ENCODE measurements around the gene NOL4L.
"Not testable (repeated sequence)": the region's sequence is repeated elsewhere in the genome, so short reads cannot be mapped to it uniquely, and the experiment has no call there.

NOL4L gene

DNA sequence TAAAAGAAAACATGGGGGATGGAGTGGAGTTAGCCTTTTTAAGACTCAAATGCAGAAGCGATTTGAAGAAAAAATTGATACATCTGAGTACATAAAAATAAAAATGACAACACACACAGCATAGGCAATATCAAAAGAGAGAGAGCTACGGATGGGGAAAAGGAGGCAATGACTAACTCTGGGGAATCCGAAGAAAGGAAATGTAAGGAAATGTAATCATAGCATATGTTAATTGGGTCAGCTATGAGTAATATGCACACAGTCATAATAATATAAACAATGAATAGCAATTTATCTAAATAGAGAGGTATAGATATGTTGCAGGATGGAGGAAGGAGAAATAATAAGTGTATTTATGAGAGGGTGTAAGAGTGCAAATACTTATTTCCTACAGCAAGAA lies 83.4 kb downstream of the NOL4L start:
- no peak for DNase-seq

DNA sequence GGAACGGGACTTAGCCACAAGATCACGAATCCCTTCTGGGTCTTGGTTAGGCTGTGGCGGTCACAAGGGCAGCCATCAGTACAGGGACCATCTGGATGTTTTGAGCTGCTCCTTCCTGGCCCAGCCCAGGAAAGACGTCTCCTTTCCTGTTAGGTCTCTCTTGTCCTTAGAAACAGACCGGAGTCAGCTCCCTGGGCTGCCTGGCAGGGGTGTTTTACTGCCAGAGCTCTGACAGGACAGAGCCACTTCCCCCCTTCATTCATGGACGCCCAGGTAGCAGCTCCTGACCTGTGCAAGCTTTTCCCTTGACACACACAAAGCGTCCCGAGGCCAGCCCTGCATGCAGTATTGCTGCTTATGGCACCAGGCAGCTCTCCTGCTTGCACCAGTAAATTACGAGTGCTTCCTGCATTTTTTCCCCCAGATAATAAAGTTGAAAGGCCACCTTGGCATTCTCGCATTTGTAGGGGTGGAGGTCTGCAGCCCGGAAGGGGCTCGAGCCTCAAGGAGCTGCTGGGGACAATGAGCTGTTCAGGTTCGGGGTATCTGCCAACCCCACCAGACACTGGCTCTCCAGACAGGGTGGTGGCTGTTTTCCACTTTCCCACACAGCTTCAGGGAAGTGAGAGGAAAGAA lies 87.4 kb downstream of the NOL4L start:
- no peak for DNase-seq

DNA sequence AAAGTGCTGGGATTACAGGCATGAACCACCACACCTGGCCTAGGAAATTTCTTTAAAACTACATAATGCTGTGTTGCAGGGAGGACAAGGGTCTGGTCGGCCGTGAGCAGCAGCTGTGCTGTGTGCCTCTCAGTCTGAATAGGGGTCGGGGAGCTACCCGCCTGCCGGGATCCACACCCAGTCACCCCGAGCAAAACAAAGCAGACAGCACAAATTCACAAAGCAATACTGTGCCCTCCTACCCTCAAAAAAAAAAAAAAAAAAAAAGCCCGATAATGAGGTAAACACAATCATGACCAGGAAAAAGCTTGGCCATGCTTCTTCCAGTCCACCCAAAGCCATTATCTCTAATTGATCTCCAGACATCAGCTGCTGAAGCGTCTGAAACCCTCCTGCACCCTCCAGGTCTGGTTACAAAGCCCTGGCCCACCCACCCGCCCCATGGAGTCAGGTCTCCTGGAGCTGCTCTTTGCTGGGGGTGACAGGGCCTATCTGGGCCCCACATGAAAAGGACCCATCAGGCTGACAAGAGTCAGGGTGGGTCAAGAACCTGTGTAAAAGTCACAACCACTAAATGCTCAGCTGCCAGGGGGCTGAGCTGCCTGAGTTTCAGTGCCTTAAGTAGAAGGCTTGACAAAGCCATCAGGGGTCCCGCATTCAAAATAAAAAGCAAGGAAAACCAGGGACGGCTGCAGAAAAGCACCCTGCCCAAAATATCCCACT lies 88.2 kb downstream of the NOL4L start:
- DNase-seq = no peak

DNA sequence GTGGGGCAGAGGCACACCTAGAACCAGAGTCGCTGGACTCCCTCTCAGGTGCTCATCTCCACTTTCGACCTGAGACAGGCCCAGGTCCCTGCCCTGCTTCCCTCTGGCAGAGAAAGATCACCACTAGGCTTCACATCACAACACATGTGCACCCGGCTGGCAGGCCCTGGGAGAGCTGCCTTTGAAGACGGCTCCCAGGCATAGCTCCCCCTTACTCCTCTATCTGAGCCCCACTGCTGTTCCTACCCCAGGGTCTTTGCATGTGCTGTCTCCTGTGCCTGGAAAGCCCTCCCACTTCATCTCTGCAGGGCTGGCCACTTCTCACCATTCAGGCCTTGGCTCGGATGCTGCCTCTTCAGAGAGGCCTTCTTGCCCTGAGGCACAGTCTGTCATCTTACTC lies 89.2 kb downstream of the NOL4L start:
- no peak for DNase-seq

DNA sequence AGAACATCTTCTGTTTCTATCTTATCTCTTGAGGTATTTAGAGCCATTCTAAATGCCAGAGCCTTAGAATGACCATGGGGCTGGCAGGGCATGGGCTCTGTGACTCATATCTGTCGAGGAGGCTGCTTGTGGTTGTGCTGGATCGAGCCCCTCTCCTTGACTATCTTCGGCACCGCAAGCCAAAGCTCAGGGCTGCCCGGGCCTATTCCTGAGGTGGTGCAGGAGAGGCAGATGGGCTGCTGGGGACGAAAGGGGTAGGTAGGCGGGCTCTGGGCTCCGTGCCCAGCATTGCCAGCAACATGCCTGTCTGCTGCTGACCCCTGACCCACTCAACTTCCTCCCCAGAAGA lies 89.9 kb downstream of the NOL4L start:
- no peak for DNase-seq

DNA sequence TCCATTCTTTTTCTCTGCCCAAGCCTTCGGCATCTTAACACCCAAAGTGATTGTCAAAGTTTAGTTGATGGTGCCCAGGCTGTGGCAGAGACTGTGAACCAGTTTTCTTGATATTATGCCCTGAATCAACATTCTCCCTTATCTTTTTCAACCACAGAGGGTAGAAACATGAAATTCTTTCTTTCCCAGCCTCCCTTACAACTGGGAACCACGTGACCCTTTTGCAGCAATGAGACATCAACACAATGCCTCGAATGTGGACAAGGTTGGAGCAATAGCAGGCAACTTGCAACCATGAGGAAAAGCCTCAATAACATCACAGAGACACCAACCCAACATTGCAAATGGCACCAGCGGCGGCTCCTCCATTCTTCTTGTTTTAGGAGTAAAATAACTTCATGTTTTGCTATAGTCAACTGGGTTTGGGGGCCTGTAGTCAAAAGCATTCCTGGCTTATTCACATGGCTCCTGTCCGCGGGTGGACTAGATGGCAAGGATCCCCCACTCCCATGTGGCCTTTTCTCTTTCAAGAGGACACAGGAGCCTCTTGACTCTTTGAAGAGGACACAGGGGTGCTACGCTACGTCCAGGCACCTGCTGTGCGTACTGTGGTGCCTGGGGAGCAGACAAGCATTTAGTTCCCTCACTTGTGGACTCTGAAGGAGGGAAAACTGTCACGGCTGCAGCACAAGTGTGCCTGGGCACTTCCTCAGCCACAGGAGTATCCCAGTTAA lies 90.5 kb downstream of the NOL4L start:
- no peak for DNase-seq

DNA sequence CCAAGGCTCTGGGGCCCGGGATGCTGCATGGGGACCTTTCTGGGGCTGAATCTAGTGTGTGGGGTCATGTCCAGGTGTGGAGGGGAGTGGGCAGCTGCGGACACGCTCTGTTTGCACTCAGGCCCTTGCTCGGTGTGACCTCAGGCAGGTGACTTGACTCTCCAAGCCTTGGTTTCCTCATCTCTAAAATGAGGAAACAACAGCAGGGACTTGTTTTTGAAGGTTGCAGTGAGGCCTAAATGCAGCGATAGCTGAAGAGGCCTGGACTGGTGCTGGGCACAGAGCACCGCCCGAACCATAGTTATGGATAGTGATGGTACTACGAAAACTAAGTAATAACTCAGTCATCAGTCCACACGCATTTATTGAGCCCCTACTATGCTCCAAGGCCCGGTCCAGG lies 91.8 kb downstream of the NOL4L start:
- DNase-seq = no peak

DNA sequence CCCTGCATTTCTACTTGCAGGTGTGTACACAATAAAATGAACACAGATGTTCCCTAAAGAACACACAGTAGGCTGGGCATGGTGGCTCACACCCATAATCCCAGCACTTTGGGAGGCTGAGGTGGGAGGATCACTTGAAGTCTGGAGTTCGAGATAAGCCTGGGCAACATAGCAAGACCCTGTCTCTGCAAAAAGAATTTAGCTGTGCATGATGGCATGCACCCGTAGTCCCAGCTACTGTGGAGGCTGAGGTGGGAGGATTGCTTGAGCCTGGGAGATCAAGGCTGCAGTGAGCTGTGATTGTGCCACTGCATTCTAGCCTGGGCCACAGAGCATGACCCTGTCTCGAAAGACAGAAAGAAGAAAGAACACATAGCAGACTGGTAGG lies 93.4 kb downstream of the NOL4L start:
- not testable (repeated sequence) for DNase-seq

DNA sequence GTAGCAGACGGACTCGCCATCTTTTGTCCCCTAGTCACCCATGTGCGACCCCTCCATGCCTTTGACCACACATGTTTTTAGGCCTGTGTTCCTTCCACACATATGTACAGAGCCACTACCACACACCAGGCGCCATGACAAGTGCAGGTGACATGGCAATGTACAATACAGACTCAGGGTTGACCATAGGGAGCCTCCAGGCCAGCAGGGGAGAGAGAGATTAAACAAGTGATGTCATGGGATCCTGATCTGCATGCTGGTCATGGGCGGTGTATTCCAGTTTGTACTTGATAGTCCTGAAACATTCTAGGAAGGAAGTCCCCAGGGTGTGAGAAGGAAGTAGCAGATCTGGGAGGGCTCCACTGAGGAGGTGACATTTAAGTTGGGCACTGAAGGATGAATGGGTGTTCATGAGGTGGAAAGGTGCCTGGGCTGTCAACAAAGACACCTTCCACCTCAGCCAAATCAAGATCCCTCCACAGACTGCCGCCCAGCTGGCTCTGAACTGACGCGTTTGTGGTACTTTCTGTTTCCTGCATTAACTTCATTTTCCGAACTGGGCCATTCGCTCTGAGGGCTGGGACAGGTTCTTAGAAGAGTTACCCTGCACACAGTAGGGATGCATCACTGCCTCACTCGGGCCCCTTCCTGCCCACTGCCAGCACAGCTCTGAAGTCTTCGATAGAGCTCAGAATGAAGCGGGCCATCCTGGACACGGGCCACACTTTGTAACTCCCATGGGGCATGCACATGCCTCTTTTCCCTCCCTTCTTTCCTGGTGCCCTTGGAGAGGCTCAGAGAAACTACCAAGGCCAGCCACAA lies 94.0 kb downstream of the NOL4L start:
- DNase-seq = no peak

DNA sequence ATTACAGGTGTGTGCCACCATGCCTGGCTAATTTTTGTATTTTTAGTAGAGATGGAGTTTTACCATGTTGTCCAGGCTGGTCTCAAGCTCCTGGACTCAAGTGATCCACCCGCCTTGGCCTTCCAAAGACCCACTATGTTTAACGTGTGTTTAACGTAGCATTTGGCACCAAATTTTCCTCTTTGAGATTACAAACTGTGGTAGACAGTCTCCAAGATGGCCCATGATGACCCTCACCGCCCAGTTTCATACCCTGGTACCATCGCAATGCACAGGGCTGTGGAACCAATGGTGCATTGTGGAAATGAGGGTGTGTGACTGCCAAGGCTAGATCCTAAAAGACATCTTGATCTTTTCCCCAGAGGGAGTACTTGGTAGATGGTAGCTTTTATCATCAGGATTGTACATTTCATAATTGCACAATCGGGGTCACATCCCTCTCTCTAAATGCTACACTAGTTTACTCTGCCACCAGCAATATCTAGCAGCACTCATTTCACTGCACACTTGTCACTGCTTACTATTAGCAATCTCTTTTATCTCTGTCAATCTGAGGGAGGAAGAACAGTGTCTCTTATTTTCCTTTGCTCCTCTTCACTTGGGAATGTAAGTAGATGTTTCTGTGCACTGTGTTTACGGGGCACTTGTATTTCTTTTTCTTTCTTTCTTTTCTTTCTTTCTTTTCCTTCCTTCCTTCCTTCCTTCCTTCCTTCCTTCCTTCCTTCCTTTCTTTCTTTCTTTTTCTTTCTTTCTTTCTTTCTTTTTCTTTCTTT lies 96.9 kb downstream of the NOL4L start:
- no peak for DNase-seq

DNA sequence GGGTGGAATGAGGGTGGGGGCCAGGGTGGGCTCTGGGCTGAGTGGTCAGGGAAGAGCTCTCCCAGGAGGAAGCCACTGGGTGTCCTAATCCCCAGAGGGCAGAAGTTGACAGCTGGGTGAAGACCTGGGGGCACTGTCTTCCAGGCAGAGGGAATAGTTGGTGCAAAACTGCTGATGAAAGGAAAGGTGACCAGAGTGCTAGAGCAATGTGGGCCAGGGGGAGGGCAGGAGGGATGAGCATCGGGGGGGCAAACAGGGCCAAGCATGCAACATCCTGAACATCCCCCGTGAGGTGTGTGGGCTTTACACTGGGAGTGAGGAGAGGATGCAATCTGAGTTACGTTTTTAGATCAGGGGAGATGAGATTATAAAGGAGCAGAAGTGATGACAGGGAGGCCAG lies 97.8 kb downstream of the NOL4L start:
- DNase-seq = no peak

DNA sequence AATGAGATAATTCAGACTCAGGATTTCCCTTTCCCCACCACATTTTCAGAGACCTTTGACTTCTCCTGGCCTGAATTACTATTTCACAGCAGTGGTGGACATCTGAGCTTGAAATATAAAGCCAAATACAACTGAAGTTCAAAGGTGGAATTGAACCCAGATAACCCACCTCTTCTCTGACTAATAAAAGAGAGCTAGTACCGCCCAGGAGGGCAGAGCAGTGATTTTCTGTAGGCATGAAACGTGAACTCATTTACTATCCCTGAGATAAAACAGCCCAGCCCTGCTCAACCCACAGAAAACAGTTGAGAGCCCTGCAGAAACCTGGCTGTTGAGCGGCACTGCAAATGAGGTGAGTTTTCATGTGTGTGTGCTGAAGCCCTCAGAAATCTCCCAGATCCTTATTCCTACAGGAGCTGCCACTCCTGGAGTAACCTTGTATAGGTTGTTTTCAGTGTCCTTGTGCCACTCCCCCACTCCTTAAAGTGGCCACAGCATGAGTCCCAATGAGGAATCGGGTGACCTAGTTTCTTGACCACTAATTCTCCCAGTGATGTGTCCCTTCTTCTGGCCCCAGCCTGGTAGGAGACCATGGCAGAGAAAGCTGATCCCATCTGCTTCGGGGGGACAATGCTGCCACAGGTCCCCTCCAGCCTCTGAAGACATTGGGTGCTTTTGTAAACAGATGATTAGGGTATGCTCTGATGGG lies 99.2 kb downstream of the NOL4L start:
- DNase-seq = no peak

DNA sequence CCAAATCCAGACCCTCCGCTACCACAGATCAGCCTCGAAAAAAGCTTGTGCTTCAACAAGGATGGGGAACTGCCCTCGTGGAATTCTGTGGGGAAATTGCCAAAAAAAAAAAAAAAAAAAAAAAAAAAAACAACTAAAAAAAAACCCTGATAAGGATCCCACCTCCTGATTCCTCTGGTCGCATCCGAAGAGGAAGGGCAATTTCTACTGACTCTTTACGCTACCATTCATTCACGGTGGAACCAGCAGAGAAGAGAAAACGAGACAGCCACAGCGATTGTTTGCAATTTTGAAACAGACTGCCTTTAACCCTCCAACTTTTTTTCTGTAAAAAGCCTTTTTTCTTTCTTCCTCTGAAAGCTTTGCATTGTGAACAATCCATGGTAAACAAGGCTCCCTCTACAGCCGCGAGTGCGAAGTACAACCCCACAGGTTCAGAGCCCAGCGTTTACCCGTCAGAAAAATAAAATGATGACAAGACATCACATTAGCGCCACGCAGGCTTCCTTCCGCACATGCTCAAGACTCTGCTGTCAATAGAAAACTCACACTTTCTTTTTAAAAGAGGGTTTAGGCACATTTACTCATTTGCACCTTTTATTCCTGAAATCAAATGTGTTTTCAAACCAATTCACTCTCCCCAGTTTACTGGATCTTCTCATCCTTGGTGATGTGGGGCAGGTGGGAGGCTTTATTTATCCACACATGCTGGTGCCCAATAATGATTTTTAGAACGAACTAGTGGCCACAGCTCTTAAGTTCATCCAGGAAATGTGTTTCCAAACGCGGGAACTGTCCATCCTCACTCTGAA lies 100.0 kb downstream of the NOL4L start:
- DNase-seq = peak; percentile 71

DNA sequence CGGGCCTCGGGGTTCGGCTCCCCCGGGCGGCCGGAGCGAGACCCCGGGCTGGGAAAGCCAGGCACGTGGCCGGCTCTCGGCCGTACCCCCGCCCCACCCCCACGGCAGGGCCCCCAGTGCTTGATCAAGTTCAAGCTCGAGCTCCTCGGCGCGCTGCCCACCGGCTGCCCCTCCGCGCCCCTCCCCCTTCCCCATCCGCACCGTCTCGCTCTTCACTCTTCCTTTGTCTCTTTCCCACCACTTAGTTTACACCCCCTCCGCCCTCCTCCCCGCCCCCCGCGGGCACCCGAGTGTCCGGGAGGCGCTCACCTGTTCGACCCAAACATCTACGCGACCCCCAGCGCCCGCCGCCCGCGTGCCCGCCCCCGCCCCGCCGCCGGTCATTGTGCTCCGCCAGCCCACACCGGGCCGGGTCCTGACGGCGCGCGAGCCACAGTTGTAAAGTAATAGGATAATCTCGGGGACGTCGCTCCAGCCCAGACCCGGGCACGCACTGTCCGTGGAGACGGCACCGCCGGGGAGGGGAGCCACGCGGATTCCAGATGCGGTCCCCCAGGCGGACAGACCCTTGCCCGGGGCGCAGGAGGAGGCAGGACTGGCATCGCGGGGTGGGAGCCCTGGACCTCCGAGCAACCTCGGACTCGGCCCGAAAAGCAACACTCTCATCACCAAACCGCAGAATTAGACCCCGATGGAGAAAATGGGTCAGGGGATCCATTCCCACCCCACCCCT lies 100.7 kb downstream of the NOL4L start:
- DNase-seq = peak; percentile 33

DNA sequence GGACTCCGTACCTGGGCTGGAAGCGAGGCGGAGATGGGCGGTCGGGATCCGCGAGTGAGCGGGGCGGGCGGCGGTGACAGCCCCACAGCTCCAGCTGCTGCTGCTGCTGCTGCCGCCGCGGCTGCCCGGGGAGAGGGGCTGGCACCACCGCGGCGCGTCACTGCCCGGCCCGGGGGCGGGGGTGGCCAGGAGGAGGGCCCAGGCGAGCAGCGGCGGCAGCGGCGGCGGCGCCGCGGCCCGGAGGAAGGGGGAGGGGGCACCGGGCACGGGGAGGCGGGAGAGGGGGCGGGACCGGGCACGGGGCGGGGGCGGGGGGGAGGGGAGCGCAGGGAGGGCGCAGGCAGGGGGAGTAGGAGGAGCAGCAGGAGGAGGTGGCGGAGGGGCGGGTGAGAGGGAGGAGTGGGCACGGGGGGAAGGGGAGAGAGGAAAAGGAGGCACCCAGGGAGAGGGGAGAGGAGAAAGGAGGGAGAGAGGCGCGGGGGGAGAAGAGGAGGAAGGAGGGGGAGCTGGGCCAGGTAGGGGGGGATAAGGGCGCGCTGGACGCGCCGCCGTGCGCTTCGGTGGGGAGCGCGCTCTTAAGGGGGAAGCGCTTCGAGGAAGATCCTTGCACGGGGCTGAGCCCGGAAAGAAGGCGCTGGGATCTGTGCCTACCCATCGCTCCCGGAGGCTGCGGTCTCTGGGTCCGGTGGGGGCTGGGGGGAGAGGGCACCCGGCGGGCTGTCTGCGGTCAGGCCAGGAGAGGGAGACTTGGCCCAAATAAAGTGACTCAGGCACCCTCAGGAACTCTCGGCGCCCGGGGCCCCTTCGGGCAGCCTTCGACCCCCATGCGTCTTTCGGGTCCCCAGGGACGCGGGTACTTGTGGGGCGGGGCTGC lies 101.5 kb downstream of the NOL4L start:
- DNase-seq = peak; percentile 60

DNA sequence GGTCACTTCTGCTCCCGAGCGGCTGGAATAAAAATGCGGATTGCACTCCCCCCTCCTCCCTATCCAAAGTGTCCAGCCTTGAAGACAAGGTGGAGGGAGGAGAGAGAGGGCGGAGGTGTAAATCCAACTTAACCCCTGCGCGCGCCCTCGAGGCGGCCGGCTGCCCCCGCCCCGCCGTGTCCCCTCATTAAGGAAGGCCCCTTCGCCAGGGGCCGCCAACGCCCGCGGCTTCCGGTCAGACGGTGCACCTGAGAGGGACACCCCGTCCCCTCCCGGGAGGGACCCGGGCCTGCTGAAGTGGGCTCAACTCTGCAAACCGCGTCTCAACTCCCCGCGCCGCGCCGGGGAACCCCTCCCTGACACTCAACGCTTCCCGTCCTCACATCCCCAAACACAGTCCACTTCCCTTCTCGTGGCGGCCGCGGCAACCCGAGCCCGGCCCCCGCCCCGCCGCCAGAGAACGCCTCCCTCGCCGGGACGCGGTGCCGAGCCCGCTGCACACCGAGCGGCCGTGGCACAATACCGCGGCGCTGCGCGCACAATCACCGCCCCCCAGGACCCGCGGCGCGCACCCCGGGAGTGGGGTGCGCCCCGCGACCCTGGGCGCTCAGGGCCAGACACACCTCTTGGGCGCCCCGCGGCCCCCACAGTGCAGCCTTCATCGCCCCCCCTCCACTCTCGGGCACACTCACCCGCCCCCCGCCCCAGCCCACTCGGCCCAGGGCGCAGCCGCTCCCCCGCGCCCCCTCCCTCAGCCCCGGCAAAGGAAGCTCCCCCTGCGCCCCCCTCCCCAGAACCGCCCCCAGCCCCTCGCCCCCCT lies 102.5 kb downstream of the NOL4L start:
- DNase-seq = peak; percentile 20

DNA sequence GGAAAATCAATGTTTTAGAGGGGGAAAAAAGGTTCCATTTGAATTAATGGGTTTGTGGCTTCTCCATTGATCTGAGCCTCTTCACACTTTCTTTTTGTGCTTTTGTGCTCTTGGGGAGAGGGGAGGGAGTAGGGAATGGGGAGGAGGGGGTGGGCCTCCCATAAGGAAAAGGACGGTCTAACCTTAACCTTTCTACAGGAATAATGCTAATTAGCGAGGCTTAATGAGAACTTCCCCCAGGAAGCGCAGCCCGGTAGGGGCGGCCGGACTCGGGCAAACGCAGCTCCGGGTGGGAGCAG lies 103.0 kb downstream of the NOL4L start:
- DNase-seq = no peak

DNA sequence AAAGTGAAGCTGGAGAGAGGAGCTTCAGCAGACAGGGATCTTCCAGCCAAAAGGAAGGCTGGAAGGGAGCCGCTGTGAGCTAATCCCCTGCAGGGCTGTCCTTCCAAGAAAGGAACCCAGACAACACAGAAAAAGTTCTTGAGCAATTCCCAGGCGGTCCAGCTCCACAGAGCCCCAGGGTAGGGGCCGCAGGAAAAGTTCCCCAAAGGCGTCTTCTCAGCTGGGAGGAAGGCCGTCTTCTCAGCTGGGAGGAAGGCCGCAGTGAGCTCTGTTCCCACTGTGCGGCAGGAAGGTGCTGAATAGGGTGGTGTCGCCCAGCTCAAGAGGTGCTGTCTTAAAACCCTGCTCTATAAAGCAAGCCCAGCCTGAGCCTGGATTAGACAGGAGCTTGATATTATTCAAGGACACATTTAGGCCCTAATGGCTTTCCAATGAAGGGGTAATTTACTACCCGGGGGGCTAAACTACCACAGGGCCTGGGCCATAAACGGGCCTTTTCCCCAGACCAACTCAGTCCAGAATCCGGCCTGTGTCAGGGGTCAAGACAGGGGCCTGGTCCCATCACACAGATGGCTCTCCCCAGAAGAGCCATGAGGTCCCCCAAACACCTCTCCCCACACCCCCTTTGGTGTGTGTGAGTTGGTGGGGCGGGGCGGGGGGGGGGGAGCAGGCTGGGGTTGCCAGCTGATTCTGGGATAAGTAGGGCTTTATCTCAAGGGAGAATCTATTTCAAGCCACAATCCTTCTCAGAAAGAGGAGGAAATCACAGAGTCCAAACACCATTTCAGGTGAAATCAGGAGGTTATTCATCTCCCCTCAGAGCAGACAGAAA lies 103.6 kb downstream of the NOL4L start:
- no peak for DNase-seq

All from stimulated activated CD4-positive, alpha-beta T cell treated with anti-CD3 and anti-CD28 coated beads, Interleukin-12 subunit alpha, Interleukin-12 subunit beta, amount 100 ng/mL, for 4 hours (primary cell).